Measurements from ENCODE around the gene UGT1A4.
A peak's percentile ranks its signal among the peaks of the same experiment; 100 is the strongest.

The UGT1A4 gene

DNA sequence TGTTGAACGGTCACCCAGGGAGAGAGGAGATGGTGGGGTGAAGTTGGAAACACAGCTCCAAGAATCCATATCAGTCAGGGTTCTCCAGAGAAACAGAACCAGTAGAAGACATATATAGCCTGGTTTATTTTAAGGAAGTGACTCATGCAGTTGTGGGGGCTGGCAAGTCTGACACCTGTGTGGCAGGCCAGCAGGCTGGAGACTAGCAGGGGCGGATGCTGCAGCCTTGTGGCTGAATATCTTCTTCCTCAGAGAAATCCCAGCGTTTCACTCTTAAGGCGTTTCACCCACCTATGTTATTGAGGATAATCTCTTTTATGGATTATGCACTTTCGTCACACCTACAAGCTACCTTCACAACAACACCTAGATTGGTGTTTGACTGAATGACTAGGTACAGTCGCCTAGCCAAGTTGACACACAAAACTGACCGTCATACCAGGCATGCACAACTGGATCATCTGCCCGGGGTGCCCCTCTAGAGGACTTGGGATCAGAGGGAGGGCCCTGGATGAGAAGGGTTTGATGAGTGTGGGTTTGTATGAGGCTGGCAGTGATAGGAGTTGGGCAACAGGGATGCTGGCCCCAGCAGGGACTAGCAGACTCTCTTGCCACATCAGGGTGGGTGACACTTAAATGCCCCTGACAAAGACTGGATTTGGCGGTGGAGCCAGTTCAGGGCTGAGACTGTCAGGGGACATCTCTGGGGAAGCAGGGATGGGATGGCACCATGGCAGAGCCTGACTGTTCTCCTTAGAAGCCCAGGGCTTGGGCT is 83.0 kb downstream of the UGT1A4 start:
- no peak overlapping the region for H3K4me3 ChIP-seq (ENCODE audit: low read length)
- DNase-seq (ENCODE audit: low read depth), result peak; percentile 36
- TF ChIP-seq, protein P1, sequence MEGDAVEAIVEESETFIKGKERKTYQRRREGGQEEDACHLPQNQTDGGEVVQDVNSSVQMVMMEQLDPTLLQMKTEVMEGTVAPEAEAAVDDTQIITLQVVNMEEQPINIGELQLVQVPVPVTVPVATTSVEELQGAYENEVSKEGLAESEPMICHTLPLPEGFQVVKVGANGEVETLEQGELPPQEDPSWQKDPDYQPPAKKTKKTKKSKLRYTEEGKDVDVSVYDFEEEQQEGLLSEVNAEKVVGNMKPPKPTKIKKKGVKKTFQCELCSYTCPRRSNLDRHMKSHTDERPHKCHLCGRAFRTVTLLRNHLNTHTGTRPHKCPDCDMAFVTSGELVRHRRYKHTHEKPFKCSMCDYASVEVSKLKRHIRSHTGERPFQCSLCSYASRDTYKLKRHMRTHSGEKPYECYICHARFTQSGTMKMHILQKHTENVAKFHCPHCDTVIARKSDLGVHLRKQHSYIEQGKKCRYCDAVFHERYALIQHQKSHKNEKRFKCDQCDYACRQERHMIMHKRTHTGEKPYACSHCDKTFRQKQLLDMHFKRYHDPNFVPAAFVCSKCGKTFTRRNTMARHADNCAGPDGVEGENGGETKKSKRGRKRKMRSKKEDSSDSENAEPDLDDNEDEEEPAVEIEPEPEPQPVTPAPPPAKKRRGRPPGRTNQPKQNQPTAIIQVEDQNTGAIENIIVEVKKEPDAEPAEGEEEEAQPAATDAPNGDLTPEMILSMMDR (IDR thresholded peaks at IDR 0.05; ENCODE audit: insufficient read depth, low read depth, low read length, missing control alignments), result no peak

DNA sequence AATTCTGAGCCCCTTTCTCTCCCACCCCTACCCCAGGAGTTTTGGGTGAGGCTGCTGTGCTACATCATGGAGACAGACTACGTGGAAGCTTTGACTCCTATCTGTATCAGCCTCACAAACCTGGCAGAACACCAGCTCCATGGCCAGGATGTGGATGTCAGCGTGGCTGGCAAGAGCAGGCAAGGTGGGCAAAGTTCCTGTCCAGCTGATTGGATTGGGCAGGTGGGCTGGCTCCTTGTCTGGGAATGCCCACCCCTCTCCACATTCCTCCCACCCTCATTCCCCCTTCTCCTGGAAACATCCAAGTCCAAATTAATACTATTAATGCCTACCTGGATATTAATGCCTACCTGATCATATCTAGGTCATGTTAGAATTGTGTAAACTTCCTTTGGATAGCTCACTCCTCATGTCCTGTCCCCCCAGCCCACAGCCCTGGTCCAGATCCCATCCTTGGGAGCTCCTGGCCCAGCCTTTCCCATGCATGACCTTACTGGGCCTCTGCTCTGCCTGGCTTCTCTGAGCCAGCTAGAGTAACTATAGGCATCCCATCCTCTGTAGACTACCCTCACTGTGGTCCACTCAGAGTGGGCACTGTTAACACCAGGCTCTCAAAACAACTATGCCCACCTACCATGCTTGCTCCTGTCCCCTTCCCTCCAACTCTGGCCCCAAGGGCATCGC is 83.7 kb downstream of the UGT1A4 start:
- DNase-seq (ENCODE audit: low read depth), result no peak
- no peak overlapping the region for H3K4me3 ChIP-seq (ENCODE audit: low read length)
- TF ChIP-seq, protein P1 (IDR thresholded peaks at IDR 0.05; ENCODE audit: insufficient read depth, low read depth, low read length, missing control alignments), result no peak

DNA sequence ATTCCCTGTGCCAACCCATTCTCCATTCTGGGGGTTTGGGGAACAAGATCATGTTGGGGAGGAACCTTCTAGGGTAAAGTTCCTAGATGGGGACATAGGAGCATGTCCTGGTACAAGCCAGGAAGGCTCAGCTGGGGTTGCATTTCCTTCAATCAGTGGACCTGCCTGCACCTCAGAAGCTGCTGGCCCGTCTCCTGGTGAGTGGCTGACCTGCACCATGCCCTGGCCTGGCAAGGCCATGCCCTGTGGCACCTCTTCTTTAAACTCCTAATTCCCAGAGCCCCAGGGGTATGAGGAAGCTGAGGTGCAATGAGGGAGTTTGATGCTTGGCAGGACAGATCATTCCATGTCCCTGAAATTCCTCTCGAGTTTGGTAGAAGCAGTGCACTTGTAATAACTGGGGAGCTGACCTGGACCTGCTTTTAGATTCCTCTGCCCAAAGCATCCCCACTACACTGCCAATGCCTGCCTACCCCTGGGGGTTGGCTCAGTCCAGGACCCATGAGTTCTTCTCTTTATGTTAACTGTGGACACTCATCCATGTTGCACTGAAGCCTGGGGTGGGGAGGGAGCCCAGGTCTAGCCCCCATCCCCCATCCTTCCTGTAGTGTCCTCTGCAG is 84.9 kb downstream of the UGT1A4 start:
- no peak for DNase-seq (ENCODE audit: low read depth)
- no peak overlapping the region for H3K4me3 ChIP-seq (ENCODE audit: low read length)
- TF ChIP-seq, protein P1 (IDR thresholded peaks at IDR 0.05; ENCODE audit: insufficient read depth, low read depth, low read length, missing control alignments), result no peak

DNA sequence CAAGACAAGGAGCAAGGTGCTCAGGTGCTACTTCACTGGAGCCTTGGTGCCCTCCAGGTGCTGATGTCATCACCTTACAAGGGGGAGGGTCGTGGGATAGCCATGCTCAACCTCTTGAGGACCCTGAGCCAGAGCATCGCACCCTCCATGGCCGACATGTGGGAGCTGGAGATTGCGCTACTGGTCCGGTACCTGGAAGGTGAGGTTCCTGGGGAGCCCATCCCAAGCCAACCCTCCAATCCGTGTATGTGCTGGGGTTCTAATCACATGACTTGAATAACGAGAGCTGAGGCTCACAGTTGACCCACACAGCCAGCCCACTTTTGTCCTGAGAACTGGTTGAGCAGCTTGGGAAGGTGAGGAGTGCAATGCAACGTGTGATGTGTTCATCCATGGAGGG is 85.5 kb downstream of the UGT1A4 start:
- no peak for DNase-seq (ENCODE audit: low read depth)
- TF ChIP-seq, protein P1 (IDR thresholded peaks at IDR 0.05; ENCODE audit: insufficient read depth, low read depth, low read length, missing control alignments), result no peak
- no peak overlapping the region for H3K4me3 ChIP-seq (ENCODE audit: low read length)

DNA sequence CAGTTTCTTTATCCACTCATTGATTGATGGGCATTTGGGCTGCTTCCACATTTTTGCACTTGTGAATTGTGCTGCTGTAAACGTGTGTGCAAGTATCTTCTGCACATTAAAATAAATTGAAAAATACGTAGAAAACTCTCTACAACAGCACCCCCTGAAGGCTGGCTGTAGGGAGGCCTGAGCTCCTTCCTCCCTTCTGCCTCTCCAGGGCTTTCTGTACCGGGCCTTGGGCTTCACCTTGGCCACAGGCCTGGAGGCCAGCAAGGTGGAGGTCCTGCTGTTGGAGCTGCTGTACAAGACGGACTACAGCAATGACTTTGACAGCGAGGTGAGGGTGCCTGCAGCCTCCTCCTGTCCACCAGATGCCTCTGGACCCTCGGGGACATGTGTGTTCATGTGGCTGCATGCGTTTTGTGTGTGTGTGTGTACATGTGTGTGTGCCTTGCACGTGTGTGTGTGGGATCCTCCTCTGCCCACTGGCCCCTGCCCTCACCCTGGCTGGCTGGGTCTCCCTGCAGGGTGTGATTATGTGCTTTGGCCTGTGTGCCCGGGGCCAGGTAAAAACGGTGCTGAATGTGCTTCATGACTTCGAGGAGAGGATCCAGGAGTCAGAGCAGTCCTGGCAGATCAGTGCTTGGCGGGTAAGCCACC is 88.8 kb downstream of the UGT1A4 start:
- TF ChIP-seq, protein P1 (IDR thresholded peaks at IDR 0.05; ENCODE audit: insufficient read depth, low read depth, low read length, missing control alignments), result no peak
- no peak overlapping the region for H3K4me3 ChIP-seq (ENCODE audit: low read length)
- DNase-seq (ENCODE audit: low read depth), result no peak

DNA sequence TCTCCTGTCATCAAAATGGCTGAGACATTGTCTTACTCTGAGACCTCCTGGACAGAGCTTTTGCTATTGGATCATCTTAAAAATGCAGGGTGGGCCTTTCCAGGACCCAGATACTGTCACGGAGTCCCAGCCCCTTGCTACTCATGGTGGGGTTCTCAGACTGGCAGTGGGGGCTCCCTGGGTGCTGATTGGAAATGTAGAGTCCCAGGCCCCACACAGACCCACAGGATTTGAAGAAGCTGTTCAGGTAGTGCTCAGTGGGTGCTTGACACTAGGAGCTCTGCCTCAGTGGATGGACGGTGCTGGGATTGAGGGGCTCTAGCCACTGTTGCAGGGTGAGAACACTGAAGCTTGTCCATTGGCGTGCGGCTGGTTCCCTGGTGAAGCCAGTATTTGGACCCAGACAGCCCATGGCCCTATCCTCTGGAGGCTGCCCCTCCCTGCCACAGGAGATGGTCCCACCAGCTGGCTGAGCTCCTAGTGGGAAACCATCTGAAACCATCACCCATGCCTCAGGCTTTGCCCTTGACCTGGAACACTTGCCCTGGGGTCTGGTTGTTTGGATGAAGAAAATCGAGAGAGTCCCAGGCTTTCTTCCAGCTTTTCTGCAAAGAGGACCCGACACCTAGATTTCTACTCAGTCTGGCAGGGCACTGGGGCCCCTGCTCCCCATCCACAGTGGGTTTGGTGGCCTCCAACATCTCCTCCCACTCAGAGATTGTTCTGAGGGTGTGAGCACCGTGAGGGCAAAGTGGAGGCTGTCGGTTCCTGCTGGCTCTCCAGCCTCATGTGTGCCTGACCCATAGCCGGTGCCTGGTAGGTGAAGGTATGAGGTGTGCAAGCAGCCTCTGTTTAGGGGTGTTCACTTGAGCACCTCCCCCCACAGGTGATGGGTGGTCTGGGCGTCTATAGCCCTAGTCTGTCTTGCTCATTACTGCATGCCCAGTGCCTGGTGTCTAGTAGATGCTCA is 89.7 kb downstream of the UGT1A4 start:
- DNase-seq (ENCODE audit: low read depth), result no peak
- TF ChIP-seq, protein P1 (IDR thresholded peaks at IDR 0.05; ENCODE audit: insufficient read depth, low read depth, low read length, missing control alignments), result no peak
- H3K4me3 ChIP-seq (ENCODE audit: low read length), result no peak overlapping the region

Measured in epithelial cell of esophagus (primary cell).